Measurements from ENCODE around the gene ERH. TPM values are rescaled to one million over a fixed set of nuclear protein-coding genes. Genes with fewer than 3 reads are reported as not detected.

The ERH gene
- polyA plus RNA-seq, 3 donors, result 63.6 to 67.0 (median 64.3) TPM

DNA sequence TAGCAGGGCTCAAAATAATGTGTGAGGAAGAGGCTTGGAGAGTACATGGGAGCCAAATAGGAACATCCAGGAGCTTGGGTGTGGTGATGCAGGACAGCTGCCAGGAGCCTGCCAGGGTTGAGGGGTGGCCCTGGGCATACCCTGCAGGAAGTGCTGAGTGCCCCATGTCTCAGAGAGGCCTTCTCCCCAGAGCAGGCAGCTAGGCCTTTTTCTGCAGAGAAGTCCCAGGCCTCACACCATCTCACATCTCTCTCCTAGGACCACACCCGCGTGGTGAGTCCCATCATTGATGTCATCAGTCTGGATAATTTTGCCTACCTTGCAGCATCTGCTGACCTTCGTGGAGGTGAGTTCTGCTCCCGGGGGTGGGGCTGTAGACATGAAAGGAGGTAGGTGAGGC is 66.9 kb downstream of the ERH start:
- Histone ChIP-seq H4K20me1 (ENCODE audit: insufficient read depth, low read length) (no peaks in the 10 kb centered on the region), H3K27me3 (ENCODE audit: control insufficient read depth in 2 of 2, insufficient read depth in 2 of 2, low read length in 2 of 2) (peaks cover 0 to 2% of the 10 kb centered on the region in 2 donors), H3K36me3 (replicated peaks in 1 of 2; ENCODE audit: control insufficient read depth in 1 of 2, insufficient read depth in 2 of 2, low read length in 2 of 2) (no peaks in the 10 kb centered on the region), H3K27ac (ENCODE audit: low read depth in 1 of 2, low read length in 2 of 2) (no peak overlapping the region), H3K4me2 (replicated peaks; ENCODE audit: extremely low read depth, low read length, poor library complexity, severe bottlenecking) (no peak overlapping the region), H3K4me1 (ENCODE audit: control insufficient read depth in 1 of 2, insufficient read depth in 2 of 2, low read length in 2 of 2) (no peaks in the 10 kb centered on the region), H3K79me2 (ENCODE audit: insufficient read depth, low read length) (no peaks in the 10 kb centered on the region), H3K9ac (ENCODE audit: insufficient read depth, low read length, poor library complexity, severe bottlenecking) (no peak overlapping the region), H3K4me3 (replicated peaks in 1 of 3; ENCODE audit: low read depth in 2 of 3, low read length in 3 of 3) (no peak overlapping the region), H3K9me3 (replicated peaks in 1 of 2; ENCODE audit: control insufficient read depth in 1 of 2, insufficient read depth in 1 of 2, low read length in 2 of 2) (no peaks in the 10 kb centered on the region), H2AFZ (ENCODE audit: insufficient read depth, low read depth, low read length, poor library complexity, severe bottlenecking) (no peak overlapping the region)
- no peak overlapping the region for H3K27ac Mint-ChIP-seq
- DNase-seq, result no peak
- H3K4me1 Mint-ChIP-seq, result no peaks in the 10 kb centered on the region
- H3K9me3 Mint-ChIP-seq, result peaks cover 0 to 2% (median 0%) of the 10 kb centered on the region in 7 donors
- no peaks in the 10 kb centered on the region for H3K36me3 Mint-ChIP-seq
- intact Hi-C loops (cut with micrococcal nuclease), result no loop called here
- WGBS (ENCODE audit: insufficient coverage), result no CpG with 5 or more reads among the region's 4 CpGs
- H3K4me3 Mint-ChIP-seq, result no peak overlapping the region
- TF ChIP-seq, protein P1, sequence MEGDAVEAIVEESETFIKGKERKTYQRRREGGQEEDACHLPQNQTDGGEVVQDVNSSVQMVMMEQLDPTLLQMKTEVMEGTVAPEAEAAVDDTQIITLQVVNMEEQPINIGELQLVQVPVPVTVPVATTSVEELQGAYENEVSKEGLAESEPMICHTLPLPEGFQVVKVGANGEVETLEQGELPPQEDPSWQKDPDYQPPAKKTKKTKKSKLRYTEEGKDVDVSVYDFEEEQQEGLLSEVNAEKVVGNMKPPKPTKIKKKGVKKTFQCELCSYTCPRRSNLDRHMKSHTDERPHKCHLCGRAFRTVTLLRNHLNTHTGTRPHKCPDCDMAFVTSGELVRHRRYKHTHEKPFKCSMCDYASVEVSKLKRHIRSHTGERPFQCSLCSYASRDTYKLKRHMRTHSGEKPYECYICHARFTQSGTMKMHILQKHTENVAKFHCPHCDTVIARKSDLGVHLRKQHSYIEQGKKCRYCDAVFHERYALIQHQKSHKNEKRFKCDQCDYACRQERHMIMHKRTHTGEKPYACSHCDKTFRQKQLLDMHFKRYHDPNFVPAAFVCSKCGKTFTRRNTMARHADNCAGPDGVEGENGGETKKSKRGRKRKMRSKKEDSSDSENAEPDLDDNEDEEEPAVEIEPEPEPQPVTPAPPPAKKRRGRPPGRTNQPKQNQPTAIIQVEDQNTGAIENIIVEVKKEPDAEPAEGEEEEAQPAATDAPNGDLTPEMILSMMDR (IDR thresholded peaks at IDR 0.05), result no peak
- peaks cover 9 to 15% (median 11%) of the 10 kb centered on the region in 3 donors for H3K27me3 Mint-ChIP-seq (ENCODE audit: low read depth in 3 of 3)

Other genes starting within 250 kb of the ERH start
- 10 to 100 TPM; 22.2 to 55.1 (median 30.6) TPM for gene DCAF5, start 245.2 kb downstream of the ERH start, polyA plus RNA-seq
- 1 to 10 TPM; 2.3 to 4.0 (median 3.1) TPM for gene EXD2, start 206.8 kb downstream of the ERH start, polyA plus RNA-seq
- under 1 TPM in 1 of 3 donors, not detected in 2; 0.01 TPM for gene GALNT16, start 138.1 kb downstream of the ERH start, polyA plus RNA-seq
- gene SLC39A9, start 393 bp upstream of the ERH start, polyA plus RNA-seq, result 10 to 100 TPM; 28.6 to 44.2 (median 37.6) TPM
- under 1 TPM in 1 of 3 donors, not detected in 2; 0.09 TPM for gene PLEKHD1, start 86.4 kb upstream of the ERH start, polyA plus RNA-seq
- gene CCDC177, start 176.6 kb upstream of the ERH start, polyA plus RNA-seq, result not detected
- gene SUSD6, start 213.3 kb upstream of the ERH start, polyA plus RNA-seq, result 10 to 100 TPM; 17.3 to 81.8 (median 30.1) TPM